Measurements from ENCODE around the gene TRIO. TPM values are rescaled to one million over a fixed set of nuclear protein-coding genes. Genes with fewer than 3 reads are reported as not detected.

Gene TRIO
- total RNA-seq, 1 experiment from 2014 or later: 211 TPM

- ChIA-PET CTCF (no interaction called here), POLR2A (ENCODE audit: unreplicated experiment) (no interaction called here)
- no peak overlapping the region for H3K27ac ChIP-seq (ENCODE audit: low read length)
- intact Hi-C loops (cut with micrococcal nuclease): no loop called here
- peaks cover 16% of the 10 kb centered on the region for H4K20me1 ChIP-seq (ENCODE audit: low read length)
- no peaks in the 10 kb centered on the region for H3K9me3 ChIP-seq (ENCODE audit: low read length)
- no peaks in the 10 kb centered on the region for H3K9me2 ChIP-seq (replicated peaks; ENCODE audit: low read length)
- H3K79me2 ChIP-seq (ENCODE audit: low read length): peaks cover 50% of the 10 kb centered on the region
- TF ChIP-seq EZH2phosphoT487 (IDR thresholded peaks at IDR 0.05; ENCODE audit: borderline replicate concordance, low read length) (no peak), EZH2 (IDR thresholded peaks at IDR 0.05; ENCODE audit: low read length, unreplicated experiment) (no peak)
- TF ChIP-seq, protein P1, sequence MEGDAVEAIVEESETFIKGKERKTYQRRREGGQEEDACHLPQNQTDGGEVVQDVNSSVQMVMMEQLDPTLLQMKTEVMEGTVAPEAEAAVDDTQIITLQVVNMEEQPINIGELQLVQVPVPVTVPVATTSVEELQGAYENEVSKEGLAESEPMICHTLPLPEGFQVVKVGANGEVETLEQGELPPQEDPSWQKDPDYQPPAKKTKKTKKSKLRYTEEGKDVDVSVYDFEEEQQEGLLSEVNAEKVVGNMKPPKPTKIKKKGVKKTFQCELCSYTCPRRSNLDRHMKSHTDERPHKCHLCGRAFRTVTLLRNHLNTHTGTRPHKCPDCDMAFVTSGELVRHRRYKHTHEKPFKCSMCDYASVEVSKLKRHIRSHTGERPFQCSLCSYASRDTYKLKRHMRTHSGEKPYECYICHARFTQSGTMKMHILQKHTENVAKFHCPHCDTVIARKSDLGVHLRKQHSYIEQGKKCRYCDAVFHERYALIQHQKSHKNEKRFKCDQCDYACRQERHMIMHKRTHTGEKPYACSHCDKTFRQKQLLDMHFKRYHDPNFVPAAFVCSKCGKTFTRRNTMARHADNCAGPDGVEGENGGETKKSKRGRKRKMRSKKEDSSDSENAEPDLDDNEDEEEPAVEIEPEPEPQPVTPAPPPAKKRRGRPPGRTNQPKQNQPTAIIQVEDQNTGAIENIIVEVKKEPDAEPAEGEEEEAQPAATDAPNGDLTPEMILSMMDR (conservative IDR thresholded peaks at IDR 0.05; ENCODE audit: low read depth, low read length): no peak
- peaks cover 54% of the 10 kb centered on the region for H3K36me3 ChIP-seq (ENCODE audit: low read depth, low read length)
- H3K4me3 ChIP-seq (ENCODE audit: low read length): no peak overlapping the region
- H3K9ac ChIP-seq (ENCODE audit: low read length): no peak overlapping the region
- no peak overlapping the region for H2AFZ ChIP-seq (ENCODE audit: low read length)
- no peak for DNase-seq
- no peaks in the 10 kb centered on the region for H3F3A ChIP-seq (ENCODE audit: low read length, unreplicated experiment)
- H3K4me2 ChIP-seq (ENCODE audit: low read length): no peak overlapping the region
- H3K4me1 ChIP-seq (ENCODE audit: insufficient read depth, low read length): no peaks in the 10 kb centered on the region
- BruUV-seq (replicated peaks): no TSS peak
- H3K27me3 ChIP-seq (ENCODE audit: low read length): no peaks in the 10 kb centered on the region
- ATAC-seq: no peak
These were observed 184.5 kb downstream of the TRIO start for GRCh38 chr5:14327624-14328023.

GRCh38 chr5:14328144-14328543, 185.0 kb downstream of the TRIO start:
- H3K27me3 ChIP-seq (ENCODE audit: low read length): no peaks in the 10 kb centered on the region
- no peak overlapping the region for H3K4me2 ChIP-seq (ENCODE audit: low read length)
- no peak for DNase-seq
- no TSS peak for BruUV-seq (replicated peaks)
- no peaks in the 10 kb centered on the region for H3K9me3 ChIP-seq (ENCODE audit: low read length)
- H2AFZ ChIP-seq (ENCODE audit: low read length): no peak overlapping the region
- no peaks in the 10 kb centered on the region for H3K4me1 ChIP-seq (ENCODE audit: insufficient read depth, low read length)
- TF ChIP-seq EZH2 (IDR thresholded peaks at IDR 0.05; ENCODE audit: low read length, unreplicated experiment): no peak
- TF ChIP-seq, protein P1 (conservative IDR thresholded peaks at IDR 0.05; ENCODE audit: low read depth, low read length): no peak
- TF ChIP-seq EZH2phosphoT487 (IDR thresholded peaks at IDR 0.05; ENCODE audit: borderline replicate concordance, low read length): no peak
- no peak overlapping the region for H3K9ac ChIP-seq (ENCODE audit: low read length)
- POLR2A ChIA-PET (ENCODE audit: unreplicated experiment): no interaction called here
- H4K20me1 ChIP-seq (ENCODE audit: low read length): peaks cover 16% of the 10 kb centered on the region
- CTCF ChIA-PET: no interaction called here
- no peak overlapping the region for H3K27ac ChIP-seq (ENCODE audit: low read length)
- no peaks in the 10 kb centered on the region for H3F3A ChIP-seq (ENCODE audit: low read length, unreplicated experiment)
- ATAC-seq: no peak
- H3K36me3 ChIP-seq (ENCODE audit: low read depth, low read length): peaks cover 55% of the 10 kb centered on the region
- intact Hi-C loops (cut with micrococcal nuclease): no loop called here
- H3K79me2 ChIP-seq (ENCODE audit: low read length): peaks cover 50% of the 10 kb centered on the region
- no peaks in the 10 kb centered on the region for H3K9me2 ChIP-seq (replicated peaks; ENCODE audit: low read length)
- no peak overlapping the region for H3K4me3 ChIP-seq (ENCODE audit: low read length)

DNA sequence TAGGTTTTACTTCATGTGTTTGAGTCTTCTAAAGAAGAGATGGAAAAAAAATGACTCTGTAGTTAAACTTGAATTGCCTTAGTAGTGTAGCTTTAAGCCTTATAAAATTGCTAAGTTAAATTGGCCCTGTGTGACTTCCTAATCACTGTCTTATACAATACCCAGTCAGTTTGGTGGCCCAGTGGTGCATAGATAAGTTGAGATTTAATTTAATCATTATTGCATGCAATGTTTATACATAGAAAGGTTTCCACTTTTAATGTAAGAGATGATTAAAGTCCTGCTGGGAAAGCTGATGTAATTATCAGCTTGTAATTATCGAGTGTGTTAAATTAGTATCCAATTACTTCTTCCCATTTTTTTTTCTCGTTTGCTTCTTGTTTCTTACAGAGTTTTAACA, 187.1 kb downstream of the TRIO start:
- ChIA-PET CTCF (no interaction called here), POLR2A (ENCODE audit: unreplicated experiment) (interaction anchor here (0.6 kb wide), 1 partner anchor 35 kb away, joined by 4 read pairs; no protein-coding TSS in a partner anchor)
- no peak for DNase-seq
- no peak overlapping the region for H3K27ac ChIP-seq (ENCODE audit: low read length)
- H3K36me3 ChIP-seq (ENCODE audit: low read depth, low read length): peaks cover 65% of the 10 kb centered on the region
- H3F3A ChIP-seq (ENCODE audit: low read length, unreplicated experiment): no peaks in the 10 kb centered on the region
- H4K20me1 ChIP-seq (ENCODE audit: low read length): peaks cover 16% of the 10 kb centered on the region
- no peak for ATAC-seq
- H3K9me3 ChIP-seq (ENCODE audit: low read length): no peaks in the 10 kb centered on the region
- peaks cover 50% of the 10 kb centered on the region for H3K79me2 ChIP-seq (ENCODE audit: low read length)
- no peaks in the 10 kb centered on the region for H3K4me1 ChIP-seq (ENCODE audit: insufficient read depth, low read length)
- H3K9ac ChIP-seq (ENCODE audit: low read length): no peak overlapping the region
- H3K4me3 ChIP-seq (ENCODE audit: low read length): no peak overlapping the region
- H3K27me3 ChIP-seq (ENCODE audit: low read length): no peaks in the 10 kb centered on the region
- no peak overlapping the region for H2AFZ ChIP-seq (ENCODE audit: low read length)
- BruUV-seq (replicated peaks): no TSS peak
- TF ChIP-seq EZH2 (IDR thresholded peaks at IDR 0.05; ENCODE audit: low read length, unreplicated experiment): no peak
- no peak for TF ChIP-seq EZH2phosphoT487 (IDR thresholded peaks at IDR 0.05; ENCODE audit: borderline replicate concordance, low read length)
- TF ChIP-seq, protein P1 (conservative IDR thresholded peaks at IDR 0.05; ENCODE audit: low read depth, low read length): no peak
- H3K9me2 ChIP-seq (replicated peaks; ENCODE audit: low read length): no peaks in the 10 kb centered on the region
- intact Hi-C loops (cut with micrococcal nuclease): no loop called here
- H3K4me2 ChIP-seq (ENCODE audit: low read length): no peak overlapping the region
